HEK293 (cell line): ENCODE measurements around the gene CDC25C.
A peak's percentile ranks its signal among the peaks of the same experiment; 100 is the strongest.

Source experiments
- CTCF ChIA-PET: fragments of 350-600 bp; formaldehyde crosslinking; extraction: SDS; loops from one replicate; lab custom pipeline; 2021; ENCODE audit warnings: antibody characterized with exemption; lab: Yijun Ruan, JAX
- POLR2A ChIA-PET: fragments of 300-600 bp; formaldehyde crosslinking; extraction: SDS; loops from one replicate; lab custom pipeline; 2020; ENCODE audit warnings: antibody characterized with exemption, inconsistent platforms; lab: Yijun Ruan, JAX
- H3K27ac ChIP-seq: fragments of 200-500 bp; sonication (Bioruptor generic); 2 replicates; pipeline ENCODE4 v1.5.1; 2014; ENCODE audit warnings: low read depth, low read length, control low read depth, inconsistent platforms; ENCODE audit errors: extremely low read depth
- H3K36me3 ChIP-seq, 2 experiments: fragments of 200-500 bp in 1 of 2; sonication (Bioruptor generic) in 1 of 2; 1 replicate in 1 of 2; 2 replicates in 1 of 2; pipeline ENCODE4 v1.5.1; 2014 to 2017; ENCODE audit warnings: inconsistent platforms in 2 of 2, low read length in 2 of 2; ENCODE audit not compliant: control insufficient read depth in 2 of 2, insufficient read depth in 1 of 2
- H3K4me1 ChIP-seq: fragments of 200-500 bp; sonication (Bioruptor generic); 2 replicates; pipeline ENCODE4 v1.5.1; 2014; ENCODE audit warnings: mild to moderate bottlenecking, low read length, inconsistent platforms; ENCODE audit not compliant: control insufficient read depth, insufficient read depth
- H3K4me3 ChIP-seq: 2 replicates; pipeline ENCODE4 v1.5.1; 2011; ENCODE audit warnings: low read depth, mild to moderate bottlenecking, control low read depth, low read length, moderate library complexity
- H3K9me3 ChIP-seq: fragments of 200-500 bp; sonication (Bioruptor generic); 2 replicates; pipeline ENCODE4 v1.5.1; 2014; ENCODE audit warnings: low read depth, low read length, inconsistent platforms; ENCODE audit not compliant: control insufficient read depth, insufficient read depth
- EGR2 ChIP-seq: fragments of 450-650 bp; formaldehyde crosslinking; IDR thresholded peaks from 2 replicates; pipeline ENCODE4 v1.5.1; 2016; ENCODE audit warnings: low read depth, missing biosample characterization, missing genetic modification characterization
- GLIS1 ChIP-seq: fragments of 450-650 bp; formaldehyde crosslinking; IDR thresholded peaks from 2 replicates; pipeline ENCODE4 v1.5.1; 2016; ENCODE audit warnings: missing biosample characterization, missing genetic modification characterization
- HOXD13 ChIP-seq: sonication (generic); formaldehyde crosslinking; IDR thresholded peaks from 2 replicates; pipeline ENCODE4 v1.8.0; 2022; ENCODE audit warnings: missing genetic modification reagents, borderline replicate concordance
- MEIS1 ChIP-seq: sonication (generic); formaldehyde crosslinking; IDR thresholded peaks from 2 replicates; pipeline ENCODE4 v1.8.1; 2022; ENCODE audit warnings: missing genetic modification reagents, mild to moderate bottlenecking, borderline replicate concordance
- MYNN ChIP-seq: fragments of 450-650 bp; formaldehyde crosslinking; IDR thresholded peaks from 2 replicates; pipeline ENCODE4 v1.5.1; 2016; ENCODE audit warnings: missing biosample characterization, missing genetic modification characterization, borderline replicate concordance
- TRIM28 ChIP-seq: IDR thresholded peaks from 2 replicates; pipeline ENCODE4 v1.6.1; 2011; ENCODE audit warnings: low read length, control low read depth, borderline replicate concordance
- ZBTB11 ChIP-seq: fragments of 450-650 bp; formaldehyde crosslinking; conservative IDR thresholded peaks from 2 replicates; pipeline ENCODE4 v1.5.1; 2016; ENCODE audit warnings: low read depth, missing biosample characterization, missing genetic modification characterization
- ZNF10 ChIP-seq: fragments of 450-650 bp; formaldehyde crosslinking; IDR thresholded peaks from 2 replicates; pipeline ENCODE4 v1.5.1; 2017; ENCODE audit warnings: missing biosample characterization, missing genetic modification characterization
- ZNF121 ChIP-seq: fragments of 450-650 bp; formaldehyde crosslinking; IDR thresholded peaks from 2 replicates; pipeline ENCODE4 v1.5.1; 2016; ENCODE audit warnings: missing biosample characterization, missing genetic modification characterization
- ZNF148 ChIP-seq: fragments of 450-650 bp; formaldehyde crosslinking; IDR thresholded peaks from 2 replicates; pipeline ENCODE4 v1.5.0; 2017; ENCODE audit warnings: missing biosample characterization, missing genetic modification characterization, borderline replicate concordance
- ZNF211 ChIP-seq: fragments of 450-650 bp; formaldehyde crosslinking; IDR thresholded peaks from 2 replicates; pipeline ENCODE4 v1.5.1; 2016; ENCODE audit warnings: low read depth, missing biosample characterization, missing genetic modification characterization
- ZNF335 ChIP-seq: fragments of 450-650 bp; formaldehyde crosslinking; conservative IDR thresholded peaks from 2 replicates; pipeline ENCODE4 v1.5.1; 2016; ENCODE audit warnings: missing biosample characterization, missing genetic modification characterization
- ZNF501 ChIP-seq: fragments of 450-650 bp; formaldehyde crosslinking; IDR thresholded peaks from 2 replicates; pipeline ENCODE4 v1.5.1; 2016; ENCODE audit warnings: missing biosample characterization, missing genetic modification characterization
- ZNF555 ChIP-seq: fragments of 450-650 bp; formaldehyde crosslinking; conservative IDR thresholded peaks from 2 replicates; pipeline ENCODE4 v1.5.1; 2017; ENCODE audit warnings: missing biosample characterization, mild to moderate bottlenecking, missing genetic modification characterization, inconsistent platforms
- ZNF596 ChIP-seq: fragments of 450-650 bp; IDR thresholded peaks from 2 replicates; pipeline ENCODE4 v1.5.0; 2018; ENCODE audit warnings: missing biosample characterization, mild to moderate bottlenecking, missing genetic modification characterization, moderate library complexity
- ZNF623 ChIP-seq: fragments of 450-650 bp; formaldehyde crosslinking; IDR thresholded peaks from 2 replicates; pipeline ENCODE4 v1.5.1; 2016; ENCODE audit warnings: missing biosample characterization, missing genetic modification characterization
- ZNF624 ChIP-seq: fragments of 450-650 bp; formaldehyde crosslinking; IDR thresholded peaks from 2 replicates; pipeline ENCODE4 v1.5.1; 2017; ENCODE audit warnings: missing biosample characterization, missing genetic modification characterization
- ZNF658 ChIP-seq: fragments of 450-650 bp; formaldehyde crosslinking; IDR thresholded peaks from 2 replicates; pipeline ENCODE4; 2016; ENCODE audit warnings: missing biosample characterization, missing genetic modification characterization
- ZNF670 ChIP-seq: fragments of 450-650 bp; formaldehyde crosslinking; IDR thresholded peaks from 2 replicates; pipeline ENCODE4 v1.5.1; 2016; ENCODE audit warnings: missing biosample characterization, missing genetic modification characterization, low read depth
- ZNF76 ChIP-seq: fragments of 450-650 bp; formaldehyde crosslinking; IDR thresholded peaks from 2 replicates; pipeline ENCODE4; 2016; ENCODE audit warnings: low read depth, missing biosample characterization, missing genetic modification characterization, borderline replicate concordance
- ZNF768 ChIP-seq: fragments of 450-650 bp; formaldehyde crosslinking; IDR thresholded peaks from 2 replicates; pipeline ENCODE4 v1.5.1; 2018; ENCODE audit warnings: missing biosample characterization, mild to moderate bottlenecking, missing genetic modification characterization
- ZSCAN23 ChIP-seq: fragments of 450-650 bp; formaldehyde crosslinking; IDR thresholded peaks from 2 replicates; pipeline ENCODE4 v1.5.1; 2016; ENCODE audit warnings: missing biosample characterization, missing genetic modification characterization
- TF ChIP-seq, protein P1 (sequence below): fragments of 450-650 bp; formaldehyde crosslinking; IDR thresholded peaks from 2 replicates; pipeline ENCODE4 v1.5.1; 2016; ENCODE audit warnings: missing biosample characterization, missing genetic modification characterization
- TF ChIP-seq, protein P2 (sequence below): fragments of 450-650 bp; formaldehyde crosslinking; IDR thresholded peaks from 2 replicates; pipeline ENCODE4 v1.5.1; 2016; ENCODE audit warnings: missing biosample characterization, missing genetic modification characterization

Gene CDC25C

DNA sequence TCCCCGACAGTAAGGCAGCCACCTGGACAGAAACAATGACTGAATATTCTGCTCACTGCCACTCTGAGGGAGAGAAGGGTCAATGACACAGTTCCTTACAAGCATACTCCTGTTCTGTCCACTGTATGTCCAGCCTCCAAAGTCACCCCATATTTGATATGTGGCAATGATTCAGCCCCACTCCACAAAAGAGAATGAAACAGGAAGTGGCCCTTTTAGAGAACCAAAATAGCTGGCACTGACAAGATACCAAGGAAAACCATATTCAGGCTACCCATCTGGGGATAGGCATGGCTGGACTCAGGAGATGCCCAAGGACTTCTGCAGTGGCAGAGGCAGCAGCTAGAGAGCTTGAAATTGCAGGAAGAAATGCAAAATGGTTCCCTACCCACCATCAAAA is 44.4 kb downstream of the CDC25C start:
- Histone ChIP-seq H3K9me3 (no peaks in the 10 kb centered on the region), H3K27ac (no peak overlapping the region), H3K4me1 (no peaks in the 10 kb centered on the region), H3K36me3 (peaks cover 31 to 50% of the 10 kb centered on the region in 2 experiments), H3K4me3 (no peak overlapping the region)
- CTCF ChIA-PET: interaction anchor here (0.6 kb wide), 1 partner anchor 483 kb away, joined by 3 read pairs; no protein-coding TSS in a partner anchor
- POLR2A ChIA-PET: no interaction called here
- TF ChIP-seq ZBTB11 (no peak), ZNF623 (no peak), ZSCAN23 (tag by site-specific recombination) (no peak), MEIS1 (CRISPR knock-in tag) (no peak), TRIM28 (no peak), GLIS1 (no peak), ZNF501 (tag by site-specific recombination) (no peak), ZNF335 (tag by site-specific recombination) (no peak), ZNF555 (tag by site-specific recombination) (no peak), ZNF768 (tag by site-specific recombination) (no peak), ZNF596 (no peak), ZNF121 (tag by site-specific recombination) (no peak), ZNF211 (tag by site-specific recombination) (no peak)

DNA sequence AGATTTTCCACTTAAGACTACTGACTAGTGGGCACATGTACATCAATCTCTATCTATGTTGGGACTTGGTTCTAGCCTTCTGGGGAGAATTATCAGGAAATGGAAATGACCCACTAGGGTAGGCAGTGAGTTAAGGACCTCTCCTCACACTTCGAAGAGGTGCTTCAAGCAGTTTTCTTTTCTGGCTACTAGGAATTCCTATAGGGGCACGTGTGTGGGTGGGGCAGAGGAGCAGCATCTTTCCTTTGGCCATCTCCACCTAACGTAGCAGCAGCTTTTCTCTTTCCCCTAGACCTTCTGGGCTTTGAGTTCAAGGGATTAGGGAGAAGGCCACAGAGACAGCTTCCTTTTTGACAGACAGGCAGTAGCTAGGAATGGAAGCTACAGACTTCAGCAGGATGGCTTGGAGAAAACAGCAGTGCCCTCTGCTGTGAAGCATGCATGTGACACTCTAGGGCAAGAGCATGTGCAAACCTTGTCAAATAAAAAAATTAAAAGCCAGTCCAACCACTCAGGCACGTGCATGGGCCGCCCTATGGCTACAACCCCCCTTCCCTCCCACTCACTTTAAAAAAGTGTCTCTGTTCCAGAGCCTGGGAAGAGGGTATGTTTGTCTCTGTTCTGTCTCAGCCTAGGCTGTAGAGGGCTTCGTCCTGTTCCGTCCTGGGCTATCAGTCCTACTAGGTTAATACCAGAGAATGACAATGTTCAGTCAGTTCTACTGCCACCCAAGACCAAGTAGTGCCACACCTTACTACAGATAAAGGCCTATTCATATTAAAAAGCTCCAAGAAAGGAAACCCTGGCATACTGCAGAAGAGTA is 48.5 kb downstream of the CDC25C start:
- Histone ChIP-seq H3K4me3 (no peak overlapping the region), H3K27ac (no peak overlapping the region), H3K4me1 (no peaks in the 10 kb centered on the region), H3K36me3 (peaks cover 14 to 34% of the 10 kb centered on the region in 2 experiments), H3K9me3 (no peaks in the 10 kb centered on the region)
- ChIA-PET POLR2A (interaction anchor here (1.1 to 1.2 kb wide), 3 partner anchors 60 to 99 kb away, joined by 3 to 5 read pairs (median 5); partner anchors contain the start of gene CDC23), CTCF (interaction anchor here (0.6 to 7.9 kb wide), 18 partner anchors 10 to 206 kb away, joined by 3 to 88 read pairs (median 4); partner anchors contain the start of genes BRD8, CDC23, KDM3B and KIF20A)
- TF ChIP-seq, protein P1, sequence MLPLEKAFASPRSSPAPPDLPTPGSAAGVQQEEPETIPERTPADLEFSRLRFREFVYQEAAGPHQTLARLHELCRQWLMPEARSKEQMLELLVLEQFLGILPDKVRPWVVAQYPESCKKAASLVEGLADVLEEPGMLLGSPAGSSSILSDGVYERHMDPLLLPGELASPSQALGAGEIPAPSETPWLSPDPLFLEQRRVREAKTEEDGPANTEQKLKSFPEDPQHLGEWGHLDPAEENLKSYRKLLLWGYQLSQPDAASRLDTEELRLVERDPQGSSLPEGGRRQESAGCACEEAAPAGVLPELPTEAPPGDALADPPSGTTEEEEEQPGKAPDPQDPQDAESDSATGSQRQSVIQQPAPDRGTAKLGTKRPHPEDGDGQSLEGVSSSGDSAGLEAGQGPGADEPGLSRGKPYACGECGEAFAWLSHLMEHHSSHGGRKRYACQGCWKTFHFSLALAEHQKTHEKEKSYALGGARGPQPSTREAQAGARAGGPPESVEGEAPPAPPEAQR: no peak
- TF ChIP-seq ZNF121 (tag by site-specific recombination) (no peak), ZNF10 (tag by site-specific recombination) (no peak), HOXD13 (no peak), ZNF148 (tag by site-specific recombination) (no peak), ZNF670 (tag by site-specific recombination) (no peak), MYNN (tag by site-specific recombination) (0 out of 2 replicates have a peak, but pooled peaks have one; percentile 35), ZNF76 (tag by site-specific recombination) (no peak), EGR2 (tag by site-specific recombination) (0 out of 2 replicates have a peak, but pooled peaks have one; percentile 13), ZNF658 (tag by site-specific recombination) (no peak), ZNF624 (tag by site-specific recombination) (no peak)
- TF ChIP-seq, protein P2, sequence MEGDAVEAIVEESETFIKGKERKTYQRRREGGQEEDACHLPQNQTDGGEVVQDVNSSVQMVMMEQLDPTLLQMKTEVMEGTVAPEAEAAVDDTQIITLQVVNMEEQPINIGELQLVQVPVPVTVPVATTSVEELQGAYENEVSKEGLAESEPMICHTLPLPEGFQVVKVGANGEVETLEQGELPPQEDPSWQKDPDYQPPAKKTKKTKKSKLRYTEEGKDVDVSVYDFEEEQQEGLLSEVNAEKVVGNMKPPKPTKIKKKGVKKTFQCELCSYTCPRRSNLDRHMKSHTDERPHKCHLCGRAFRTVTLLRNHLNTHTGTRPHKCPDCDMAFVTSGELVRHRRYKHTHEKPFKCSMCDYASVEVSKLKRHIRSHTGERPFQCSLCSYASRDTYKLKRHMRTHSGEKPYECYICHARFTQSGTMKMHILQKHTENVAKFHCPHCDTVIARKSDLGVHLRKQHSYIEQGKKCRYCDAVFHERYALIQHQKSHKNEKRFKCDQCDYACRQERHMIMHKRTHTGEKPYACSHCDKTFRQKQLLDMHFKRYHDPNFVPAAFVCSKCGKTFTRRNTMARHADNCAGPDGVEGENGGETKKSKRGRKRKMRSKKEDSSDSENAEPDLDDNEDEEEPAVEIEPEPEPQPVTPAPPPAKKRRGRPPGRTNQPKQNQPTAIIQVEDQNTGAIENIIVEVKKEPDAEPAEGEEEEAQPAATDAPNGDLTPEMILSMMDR (tag by site-specific recombination): peak; percentile 74
